Raji (cell line): Measurements from ENCODE around the gene PRSS33.

Experiments
- POLR2A ChIP-seq: IDR thresholded peaks from 2 replicates; pipeline ENCODE4 v1.6.1; 2011; ENCODE audit warnings: low read depth, low read length, control low read depth; ENCODE audit not compliant: insufficient read depth

PRSS33 gene

DNA sequence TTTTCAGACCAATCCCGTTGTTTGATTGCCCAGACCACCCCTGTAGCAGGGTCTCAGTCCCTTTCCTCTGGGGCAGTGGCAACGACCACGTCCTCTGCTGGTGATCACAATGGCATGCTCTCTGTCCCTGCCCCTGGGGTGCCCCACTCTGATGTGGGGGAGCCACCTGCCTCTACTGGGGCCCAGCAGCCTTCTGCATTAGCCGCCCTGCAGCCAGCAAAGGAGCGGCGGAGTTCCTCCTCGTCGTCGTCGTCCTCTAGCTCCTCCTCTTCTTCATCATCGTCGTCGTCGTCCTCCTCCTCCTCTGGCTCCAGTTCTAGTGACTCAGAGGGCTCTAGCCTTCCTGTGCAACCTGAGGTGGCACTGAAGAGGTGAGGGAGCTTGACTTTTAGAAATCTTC is 19.5 kb downstream of the PRSS33 start:
- TF ChIP-seq POLR2A, result no peak

DNA sequence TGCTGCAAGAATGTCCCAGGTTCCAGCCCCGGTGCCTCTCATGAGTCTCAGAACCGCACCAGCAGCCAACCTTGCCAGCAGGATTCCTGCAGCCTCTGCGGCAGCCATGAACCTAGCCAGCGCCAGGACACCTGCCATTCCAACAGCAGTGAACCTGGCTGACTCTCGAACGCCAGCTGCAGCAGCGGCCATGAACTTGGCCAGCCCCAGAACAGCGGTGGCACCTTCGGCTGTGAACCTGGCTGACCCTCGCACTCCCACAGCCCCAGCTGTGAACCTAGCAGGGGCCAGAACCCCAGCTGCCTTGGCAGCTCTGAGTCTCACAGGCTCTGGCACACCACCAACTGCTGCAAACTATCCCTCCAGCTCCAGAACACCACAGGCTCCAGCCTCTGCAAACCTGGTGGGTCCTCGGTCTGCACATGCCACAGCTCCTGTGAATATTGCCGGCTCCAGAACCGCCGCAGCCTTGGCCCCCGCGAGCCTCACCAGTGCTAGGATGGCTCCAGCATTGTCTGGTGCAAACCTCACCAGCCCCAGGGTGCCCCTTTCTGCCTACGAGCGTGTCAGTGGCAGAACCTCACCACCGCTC is 20.1 kb downstream of the PRSS33 start:
- no peak for TF ChIP-seq POLR2A

DNA sequence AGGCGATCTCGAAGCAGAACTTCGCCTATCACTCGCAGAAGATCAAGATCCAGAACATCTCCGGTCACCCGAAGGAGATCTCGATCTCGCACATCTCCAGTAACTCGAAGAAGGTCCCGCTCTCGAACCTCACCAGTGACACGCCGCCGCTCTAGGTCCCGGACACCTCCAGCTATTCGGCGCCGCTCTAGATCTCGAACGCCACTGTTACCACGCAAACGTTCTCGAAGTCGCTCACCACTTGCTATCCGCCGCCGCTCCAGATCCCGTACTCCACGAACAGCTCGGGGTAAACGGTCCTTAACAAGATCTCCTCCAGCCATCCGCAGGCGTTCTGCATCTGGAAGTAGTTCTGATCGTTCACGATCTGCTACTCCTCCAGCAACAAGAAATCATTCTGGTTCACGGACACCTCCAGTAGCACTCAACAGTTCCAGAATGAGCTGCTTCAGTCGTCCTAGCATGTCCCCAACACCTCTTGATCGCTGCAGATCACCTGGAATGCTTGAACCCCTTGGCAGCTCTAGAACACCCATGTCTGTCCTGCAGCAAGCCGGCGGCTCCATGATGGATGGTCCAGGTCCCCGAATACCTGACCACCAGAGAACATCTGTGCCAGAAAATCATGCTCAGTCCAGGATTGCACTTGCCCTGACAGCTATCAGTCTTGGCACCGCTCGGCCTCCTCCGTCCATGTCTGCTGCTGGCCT is 20.8 kb downstream of the PRSS33 start:
- TF ChIP-seq POLR2A, result no peak

DNA sequence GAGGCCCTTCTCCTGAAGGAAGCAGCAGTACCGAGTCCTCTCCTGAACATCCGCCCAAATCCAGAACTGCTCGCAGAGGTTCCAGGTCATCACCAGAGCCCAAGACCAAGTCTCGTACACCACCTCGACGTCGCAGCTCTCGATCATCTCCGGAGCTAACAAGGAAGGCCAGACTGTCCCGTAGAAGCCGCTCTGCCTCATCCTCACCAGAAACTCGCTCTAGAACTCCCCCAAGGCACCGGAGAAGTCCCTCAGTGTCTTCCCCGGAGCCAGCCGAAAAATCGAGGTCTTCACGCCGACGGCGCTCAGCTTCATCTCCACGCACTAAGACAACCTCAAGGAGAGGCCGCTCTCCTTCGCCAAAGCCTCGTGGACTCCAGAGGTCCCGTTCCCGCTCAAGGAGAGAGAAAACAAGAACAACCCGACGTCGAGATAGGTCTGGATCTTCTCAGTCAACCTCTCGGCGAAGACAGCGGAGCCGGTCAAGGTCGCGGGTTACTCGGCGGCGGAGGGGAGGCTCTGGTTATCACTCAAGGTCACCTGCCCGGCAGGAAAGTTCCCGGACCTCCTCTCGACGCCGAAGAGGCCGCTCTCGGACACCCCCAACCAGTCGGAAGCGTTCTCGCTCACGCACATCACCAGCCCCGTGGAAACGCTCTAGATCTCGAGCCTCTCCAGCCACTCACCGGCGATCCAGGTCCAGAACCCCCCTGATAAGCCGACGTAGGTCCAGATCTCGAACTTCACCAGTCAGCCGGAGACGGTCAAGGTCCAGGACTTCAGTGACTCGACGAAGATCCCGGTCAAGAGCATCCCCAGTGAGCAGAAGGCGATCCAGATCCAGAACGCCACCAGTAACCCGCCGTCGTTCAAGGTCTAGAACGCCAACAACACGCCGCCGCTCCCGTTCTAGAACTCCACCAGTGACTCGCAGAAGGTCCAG is 21.6 kb downstream of the PRSS33 start:
- no peak for TF ChIP-seq POLR2A

DNA sequence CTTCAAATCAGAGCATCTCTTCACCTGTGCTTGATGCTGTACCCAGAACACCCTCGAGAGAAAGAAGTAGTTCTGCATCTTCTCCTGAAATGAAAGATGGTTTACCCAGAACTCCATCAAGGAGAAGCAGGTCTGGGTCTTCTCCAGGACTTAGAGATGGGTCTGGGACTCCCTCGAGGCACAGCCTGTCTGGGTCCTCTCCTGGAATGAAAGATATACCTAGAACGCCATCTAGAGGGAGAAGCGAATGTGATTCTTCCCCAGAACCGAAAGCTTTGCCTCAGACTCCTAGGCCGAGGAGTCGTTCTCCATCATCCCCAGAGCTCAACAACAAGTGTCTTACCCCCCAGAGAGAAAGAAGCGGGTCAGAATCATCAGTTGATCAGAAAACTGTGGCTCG is 22.6 kb downstream of the PRSS33 start:
- no peak for TF ChIP-seq POLR2A

DNA sequence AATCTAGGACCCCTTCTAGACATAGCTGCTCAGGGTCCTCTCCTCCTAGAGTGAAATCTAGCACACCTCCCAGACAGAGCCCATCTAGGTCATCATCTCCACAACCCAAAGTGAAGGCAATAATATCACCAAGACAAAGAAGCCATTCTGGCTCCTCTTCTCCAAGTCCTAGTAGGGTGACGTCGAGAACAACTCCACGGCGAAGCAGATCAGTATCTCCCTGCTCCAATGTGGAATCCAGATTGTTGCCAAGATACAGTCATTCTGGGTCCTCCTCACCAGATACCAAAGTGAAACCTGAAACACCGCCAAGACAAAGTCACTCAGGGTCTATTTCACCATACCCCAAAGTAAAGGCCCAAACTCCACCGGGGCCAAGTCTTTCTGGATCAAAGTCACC is 24.2 kb downstream of the PRSS33 start:
- TF ChIP-seq POLR2A, result no peak

DNA sequence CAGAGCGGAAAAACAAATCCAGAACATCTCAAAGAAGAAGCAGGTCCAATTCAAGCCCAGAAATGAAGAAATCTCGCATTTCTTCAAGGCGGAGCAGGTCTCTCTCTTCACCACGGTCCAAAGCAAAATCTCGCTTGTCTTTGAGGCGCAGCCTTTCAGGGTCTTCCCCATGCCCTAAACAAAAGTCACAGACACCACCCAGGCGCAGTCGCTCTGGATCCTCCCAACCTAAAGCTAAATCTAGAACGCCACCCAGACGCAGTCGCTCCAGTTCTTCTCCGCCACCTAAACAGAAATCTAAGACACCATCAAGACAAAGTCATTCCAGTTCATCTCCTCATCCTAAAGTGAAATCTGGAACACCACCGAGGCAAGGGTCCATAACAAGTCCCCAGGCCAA is 24.6 kb downstream of the PRSS33 start:
- no peak for TF ChIP-seq POLR2A

DNA sequence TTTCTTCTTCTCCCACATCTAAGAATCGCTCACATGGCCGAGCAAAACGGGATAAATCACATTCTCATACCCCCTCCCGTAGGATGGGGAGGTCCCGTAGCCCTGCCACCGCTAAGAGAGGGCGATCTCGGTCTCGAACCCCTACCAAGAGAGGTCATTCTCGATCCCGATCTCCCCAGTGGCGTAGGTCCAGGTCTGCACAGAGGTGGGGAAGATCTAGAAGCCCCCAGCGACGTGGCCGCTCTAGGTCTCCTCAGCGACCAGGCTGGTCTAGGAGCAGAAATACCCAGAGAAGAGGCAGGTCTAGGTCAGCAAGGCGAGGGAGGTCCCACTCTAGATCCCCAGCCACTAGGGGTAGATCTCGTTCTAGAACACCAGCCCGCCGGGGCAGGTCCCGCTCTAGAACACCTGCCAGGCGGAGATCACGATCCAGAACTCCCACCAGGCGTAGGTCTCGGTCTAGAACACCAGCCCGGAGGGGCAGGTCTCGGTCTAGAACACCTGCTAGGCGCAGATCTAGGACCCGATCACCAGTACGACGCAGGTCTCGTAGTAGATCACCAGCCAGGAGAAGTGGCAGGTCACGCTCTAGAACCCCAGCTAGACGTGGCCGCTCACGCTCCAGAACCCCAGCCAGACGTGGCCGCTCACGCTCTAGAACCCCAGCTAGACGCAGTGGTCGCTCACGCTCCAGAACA is 25.3 kb downstream of the PRSS33 start:
- TF ChIP-seq POLR2A, result no peak

DNA sequence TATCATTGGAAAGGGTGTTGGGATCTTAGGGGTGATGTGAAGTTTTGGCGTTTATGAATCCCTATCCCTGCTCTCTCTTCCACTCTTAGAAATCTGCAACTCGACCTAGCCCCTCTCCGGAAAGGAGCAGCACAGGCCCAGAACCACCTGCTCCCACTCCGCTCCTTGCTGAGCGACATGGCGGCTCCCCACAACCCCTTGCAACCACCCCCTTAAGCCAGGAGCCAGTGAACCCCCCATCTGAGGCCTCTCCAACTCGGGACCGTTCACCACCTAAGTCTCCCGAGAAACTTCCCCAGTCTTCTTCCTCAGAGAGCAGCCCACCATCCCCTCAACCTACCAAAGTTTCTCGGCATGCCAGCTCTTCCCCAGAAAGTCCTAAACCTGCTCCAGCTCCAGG is 25.9 kb downstream of the PRSS33 start:
- no peak for TF ChIP-seq POLR2A

DNA sequence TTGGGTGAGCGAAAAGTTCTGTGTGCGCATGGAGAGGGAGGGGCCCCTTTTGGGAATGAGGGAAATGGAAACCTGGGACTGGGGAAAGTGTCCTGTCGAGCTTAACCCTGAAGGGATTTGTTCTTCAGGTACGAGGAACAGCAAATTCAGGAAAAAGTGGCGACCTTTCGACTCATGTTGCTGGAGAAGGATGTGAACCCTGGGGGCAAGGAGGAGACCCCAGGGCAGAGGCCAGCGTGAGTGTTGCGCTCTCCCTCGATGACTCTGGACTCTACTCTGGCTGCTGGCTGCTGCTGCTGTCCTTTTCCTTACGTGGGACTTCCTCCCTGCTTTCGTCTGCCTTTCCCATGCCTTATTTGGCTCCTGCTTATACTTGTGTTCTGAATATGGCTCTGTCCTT is 30.0 kb downstream of the PRSS33 start:
- no peak for TF ChIP-seq POLR2A

DNA sequence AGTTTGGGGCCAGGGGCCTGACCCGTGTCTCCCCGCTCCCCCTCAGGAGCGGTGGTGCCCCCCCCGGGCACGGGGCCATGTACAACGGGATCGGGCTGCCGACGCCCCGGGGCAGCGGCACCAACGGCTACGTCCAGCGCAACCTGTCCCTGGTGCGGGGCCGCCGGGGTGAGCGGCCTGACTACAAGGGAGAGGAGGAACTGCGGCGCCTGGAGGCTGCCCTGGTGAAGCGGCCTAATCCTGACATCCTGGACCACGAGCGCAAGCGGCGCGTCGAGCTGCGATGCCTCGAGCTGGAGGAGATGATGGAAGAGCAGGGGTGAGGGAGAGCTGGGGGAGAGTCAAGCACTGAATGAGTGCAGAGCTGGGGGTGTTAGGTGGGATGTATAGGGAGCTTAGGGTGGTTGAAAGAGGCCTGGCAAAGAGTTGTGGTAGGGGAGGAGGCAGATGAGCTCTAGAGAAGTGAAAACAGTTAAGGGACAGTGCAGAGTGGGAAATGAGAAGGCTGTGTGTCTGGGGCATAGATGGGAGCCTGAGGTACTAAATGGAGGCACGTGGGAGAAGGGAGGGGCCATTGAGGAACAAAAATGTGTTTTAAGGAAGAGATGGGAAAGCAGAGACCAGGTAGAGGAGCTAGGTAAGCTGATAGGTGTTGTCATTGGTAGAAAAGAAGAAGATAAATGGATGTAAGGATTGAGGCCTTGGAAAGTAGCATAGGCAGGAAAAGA is 30.9 kb downstream of the PRSS33 start:
- TF ChIP-seq POLR2A, result no peak

DNA sequence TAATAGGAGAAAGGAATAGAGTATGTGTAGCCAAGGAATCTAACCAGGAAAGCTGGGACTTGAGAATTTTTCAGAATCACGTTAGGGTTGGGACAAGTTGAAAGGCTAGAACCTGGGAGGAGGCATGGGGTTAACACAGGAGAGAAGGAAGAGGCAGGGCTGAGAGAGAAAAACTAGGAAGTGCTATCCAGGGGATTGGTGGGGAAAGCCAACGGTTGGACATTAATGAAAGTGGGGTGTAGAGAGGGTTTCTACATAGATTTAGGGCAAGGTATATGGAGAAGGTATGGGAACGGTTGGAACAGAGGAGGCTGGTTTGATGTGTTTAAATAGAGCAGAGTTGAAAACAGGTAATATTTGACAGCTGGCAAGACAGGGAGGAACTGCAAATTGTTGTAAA is 32.2 kb downstream of the PRSS33 start:
- no peak for TF ChIP-seq POLR2A

DNA sequence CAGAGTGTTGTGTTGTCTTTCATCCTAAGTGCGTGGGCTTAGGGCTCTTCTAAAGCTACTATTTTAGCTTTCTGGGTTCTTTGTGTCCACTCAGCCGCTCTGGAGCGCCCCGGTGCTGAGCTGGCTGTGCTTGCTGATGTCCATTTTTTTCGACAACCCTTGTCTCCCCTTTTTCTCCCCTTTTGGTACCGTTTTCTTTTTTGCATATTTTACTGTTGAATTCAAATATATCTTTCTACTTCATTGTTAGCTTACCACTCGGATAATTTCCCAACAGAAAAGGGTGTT is 33.7 kb downstream of the PRSS33 start:
- TF ChIP-seq POLR2A, result no peak

DNA sequence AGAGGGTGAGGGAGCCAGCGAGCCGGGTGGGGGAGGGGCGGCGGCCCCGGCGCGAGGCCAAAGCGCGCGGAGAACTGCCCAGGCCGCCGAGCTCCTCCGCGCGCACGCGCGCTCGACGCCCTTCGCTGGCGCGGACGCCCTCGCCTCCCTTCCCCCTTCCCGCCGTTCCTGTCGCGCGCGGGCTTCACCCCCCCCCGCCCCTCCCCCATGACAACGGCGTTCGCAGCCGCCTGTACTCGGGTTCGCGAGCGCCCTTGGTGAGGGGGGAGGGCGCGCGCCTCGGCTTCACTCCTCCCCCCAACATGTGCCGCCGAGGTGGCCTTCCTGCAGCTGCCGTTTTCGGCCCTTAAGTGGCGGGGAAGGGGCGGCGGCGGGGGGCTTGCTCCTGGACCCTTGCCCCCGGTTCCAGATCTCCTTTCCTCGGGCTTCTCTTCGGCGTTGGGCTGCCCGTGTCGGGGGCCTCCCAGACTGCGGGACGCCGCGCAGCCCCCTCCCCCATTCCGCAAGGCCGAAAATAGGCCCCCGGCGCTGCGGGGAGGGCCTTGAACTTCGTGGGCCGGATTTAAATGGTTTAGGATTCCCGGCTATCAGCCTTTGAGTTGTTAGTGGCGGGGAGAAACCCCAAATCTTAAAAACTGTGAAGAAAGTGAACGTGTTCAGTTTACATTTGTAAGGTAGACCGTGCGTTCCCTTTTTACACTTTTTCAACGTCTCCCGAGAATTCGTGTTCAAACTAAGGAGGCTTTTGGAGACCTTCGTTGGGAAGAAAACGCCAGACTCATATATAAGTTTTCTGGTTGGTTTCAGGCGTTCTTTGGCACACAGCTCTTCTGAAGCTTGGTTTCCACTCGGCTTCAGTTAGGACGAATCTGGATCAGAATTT is 34.3 kb downstream of the PRSS33 start:
- TF ChIP-seq POLR2A, result no peak
